Tibial nerve (tissue), 4 donors: ENCODE measurements around the gene PTGDS.

Experiments used
- CTCF ChIP-seq, 5 experiments: fragments of 200-600 bp in 3 of 5; fragments of 450-650 bp in 2 of 5; sonication (generic) in 3 of 5; IDR thresholded peaks; one replicate each; pipeline ENCODE4 v1.5.1; 2016 to 2019; ENCODE audit warnings: antibody characterized with exemption in 5 of 5, mild to moderate bottlenecking in 3 of 5, moderate library complexity in 2 of 5
- EP300 ChIP-seq, 2 donors: sonication (generic); formaldehyde crosslinking; IDR thresholded peaks; one replicate each; pipeline ENCODE4 v1.6.1; 2017; ENCODE audit warnings: antibody characterized with exemption in 2 of 2, mild to moderate bottlenecking in 1 of 2
- POLR2A ChIP-seq, 2 donors: fragments of 450-650 bp; IDR thresholded peaks; one replicate each; pipeline ENCODE4 v1.6.1; 2017; ENCODE audit warnings: antibody characterized with exemption in 2 of 2, mild to moderate bottlenecking in 2 of 2, moderate library complexity in 2 of 2

GRCh38 chr9:137013571-137013940, 36.3 kb downstream of the PTGDS start:
- TF ChIP-seq CTCF (IDR thresholded peaks at IDR 0.05) (no peak), EP300 (IDR thresholded peaks at IDR 0.05) (no peak), POLR2A (IDR thresholded peaks at IDR 0.05) (no peak)
